Liver (tissue), 3 donors: Measurements from ENCODE around the gene ORC3.

Experiments
- ATF3 ChIP-seq: IDR thresholded peaks from 2 replicates; pipeline ENCODE4 v1.6.1; 2016; ENCODE audit warnings: antibody characterized with exemption
- CTCF ChIP-seq: fragments of 150-350 bp; IDR thresholded peaks from 2 replicates; pipeline ENCODE4 v1.5.1; 2017; ENCODE audit warnings: improper control_type of control experiment, low read depth, low read length; ENCODE audit not compliant: missing input control
- EGR1 ChIP-seq, 2 donors: IDR thresholded peaks; 2 replicates each; pipeline ENCODE4 v1.6.1; 2016 to 2018; ENCODE audit warnings: antibody characterized with exemption in 2 of 2, low read depth in 2 of 2
- GABPA ChIP-seq, 2 donors: IDR thresholded peaks in 1 of 2; conservative IDR thresholded peaks in 1 of 2; 2 replicates each; pipeline ENCODE4 v1.6.1; 2016; ENCODE audit warnings: antibody characterized with exemption in 2 of 2, mild to moderate bottlenecking in 1 of 2, moderate library complexity in 1 of 2
- RAD21 ChIP-seq, 2 donors: IDR thresholded peaks; 2 replicates each; pipeline ENCODE4 v1.6.1; 2016; ENCODE audit warnings: antibody characterized with exemption in 2 of 2, mild to moderate bottlenecking in 2 of 2
- SP1 ChIP-seq: IDR thresholded peaks from 2 replicates; pipeline ENCODE4 v1.6.1; 2018; ENCODE audit warnings: antibody characterized with exemption, mild to moderate bottlenecking
- TAF1 ChIP-seq: conservative IDR thresholded peaks from 2 replicates; pipeline ENCODE4 v1.6.1; 2016; ENCODE audit warnings: antibody characterized with exemption, mild to moderate bottlenecking
- YY1 ChIP-seq: IDR thresholded peaks from 2 replicates; pipeline ENCODE4 v1.6.1; 2016; ENCODE audit warnings: antibody characterized with exemption, mild to moderate bottlenecking
- TF ChIP-seq, protein P1 (sequence below): IDR thresholded peaks from 2 replicates; pipeline ENCODE4 v1.6.1; 2016; ENCODE audit warnings: antibody characterized with exemption, mild to moderate bottlenecking
- TF ChIP-seq, protein P2 (sequence below): IDR thresholded peaks from 2 replicates; pipeline ENCODE4 v1.6.1; 2016; ENCODE audit warnings: antibody characterized with exemption
- donor health status: healthy.
- donor health status: healthy.

DNA sequence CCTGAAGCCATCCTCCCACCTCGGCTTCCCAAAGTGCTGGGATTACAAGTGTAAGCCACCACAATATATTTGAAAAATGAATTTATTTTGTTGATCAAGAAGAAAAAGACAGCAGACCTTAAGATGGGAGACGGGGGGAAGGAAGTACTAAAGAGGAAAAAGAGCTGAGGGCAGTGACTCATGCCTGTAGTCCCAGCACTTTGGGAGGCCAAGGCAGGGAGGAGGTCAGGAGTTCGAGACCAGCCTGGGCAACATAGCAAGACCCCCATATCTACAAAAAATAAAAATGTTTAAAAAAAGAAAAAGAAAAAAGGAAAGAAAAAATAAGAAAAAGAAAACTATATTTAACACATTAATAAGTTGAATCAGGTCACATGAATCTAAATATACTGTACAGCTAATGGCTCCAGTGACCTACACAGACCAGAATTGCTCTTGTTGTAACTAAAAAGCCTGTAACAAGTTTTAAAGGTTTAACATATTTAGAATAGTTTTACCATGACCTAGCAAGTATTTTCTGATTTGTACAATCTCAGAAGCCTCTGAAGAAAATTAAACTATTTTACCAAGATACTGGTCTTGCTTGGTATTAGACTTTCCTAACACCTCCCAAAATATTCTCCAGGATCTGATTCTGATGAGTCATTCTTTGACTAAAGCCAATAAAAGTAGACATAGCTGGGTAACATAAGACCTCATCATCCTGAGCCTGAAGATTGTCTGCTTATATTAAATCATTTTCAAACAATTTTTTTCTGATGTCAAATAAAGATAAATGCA is 116.4 kb downstream of the ORC3 start:
- TF ChIP-seq CTCF (no peak), GABPA (IDR thresholded peaks at IDR 0.05 in 1 of 2, conservative IDR thresholded peaks at IDR 0.05 in 1 of 2) (no peak), SP1 (no peak), ATF3 (no peak), EGR1 (IDR thresholded peaks at IDR 0.05; ENCODE audit: low read depth in 2 of 2) (no peak), RAD21 (IDR thresholded peaks at IDR 0.05) (no peak), TAF1 (no peak), YY1 (no peak)
- TF ChIP-seq, protein P1, sequence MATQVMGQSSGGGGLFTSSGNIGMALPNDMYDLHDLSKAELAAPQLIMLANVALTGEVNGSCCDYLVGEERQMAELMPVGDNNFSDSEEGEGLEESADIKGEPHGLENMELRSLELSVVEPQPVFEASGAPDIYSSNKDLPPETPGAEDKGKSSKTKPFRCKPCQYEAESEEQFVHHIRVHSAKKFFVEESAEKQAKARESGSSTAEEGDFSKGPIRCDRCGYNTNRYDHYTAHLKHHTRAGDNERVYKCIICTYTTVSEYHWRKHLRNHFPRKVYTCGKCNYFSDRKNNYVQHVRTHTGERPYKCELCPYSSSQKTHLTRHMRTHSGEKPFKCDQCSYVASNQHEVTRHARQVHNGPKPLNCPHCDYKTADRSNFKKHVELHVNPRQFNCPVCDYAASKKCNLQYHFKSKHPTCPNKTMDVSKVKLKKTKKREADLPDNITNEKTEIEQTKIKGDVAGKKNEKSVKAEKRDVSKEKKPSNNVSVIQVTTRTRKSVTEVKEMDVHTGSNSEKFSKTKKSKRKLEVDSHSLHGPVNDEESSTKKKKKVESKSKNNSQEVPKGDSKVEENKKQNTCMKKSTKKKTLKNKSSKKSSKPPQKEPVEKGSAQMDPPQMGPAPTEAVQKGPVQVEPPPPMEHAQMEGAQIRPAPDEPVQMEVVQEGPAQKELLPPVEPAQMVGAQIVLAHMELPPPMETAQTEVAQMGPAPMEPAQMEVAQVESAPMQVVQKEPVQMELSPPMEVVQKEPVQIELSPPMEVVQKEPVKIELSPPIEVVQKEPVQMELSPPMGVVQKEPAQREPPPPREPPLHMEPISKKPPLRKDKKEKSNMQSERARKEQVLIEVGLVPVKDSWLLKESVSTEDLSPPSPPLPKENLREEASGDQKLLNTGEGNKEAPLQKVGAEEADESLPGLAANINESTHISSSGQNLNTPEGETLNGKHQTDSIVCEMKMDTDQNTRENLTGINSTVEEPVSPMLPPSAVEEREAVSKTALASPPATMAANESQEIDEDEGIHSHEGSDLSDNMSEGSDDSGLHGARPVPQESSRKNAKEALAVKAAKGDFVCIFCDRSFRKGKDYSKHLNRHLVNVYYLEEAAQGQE: no peak
- TF ChIP-seq, protein P2, sequence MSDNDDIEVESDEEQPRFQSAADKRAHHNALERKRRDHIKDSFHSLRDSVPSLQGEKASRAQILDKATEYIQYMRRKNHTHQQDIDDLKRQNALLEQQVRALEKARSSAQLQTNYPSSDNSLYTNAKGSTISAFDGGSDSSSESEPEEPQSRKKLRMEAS: no peak
